Measurements from ENCODE around the gene CCDC175.

The CCDC175 gene

DNA sequence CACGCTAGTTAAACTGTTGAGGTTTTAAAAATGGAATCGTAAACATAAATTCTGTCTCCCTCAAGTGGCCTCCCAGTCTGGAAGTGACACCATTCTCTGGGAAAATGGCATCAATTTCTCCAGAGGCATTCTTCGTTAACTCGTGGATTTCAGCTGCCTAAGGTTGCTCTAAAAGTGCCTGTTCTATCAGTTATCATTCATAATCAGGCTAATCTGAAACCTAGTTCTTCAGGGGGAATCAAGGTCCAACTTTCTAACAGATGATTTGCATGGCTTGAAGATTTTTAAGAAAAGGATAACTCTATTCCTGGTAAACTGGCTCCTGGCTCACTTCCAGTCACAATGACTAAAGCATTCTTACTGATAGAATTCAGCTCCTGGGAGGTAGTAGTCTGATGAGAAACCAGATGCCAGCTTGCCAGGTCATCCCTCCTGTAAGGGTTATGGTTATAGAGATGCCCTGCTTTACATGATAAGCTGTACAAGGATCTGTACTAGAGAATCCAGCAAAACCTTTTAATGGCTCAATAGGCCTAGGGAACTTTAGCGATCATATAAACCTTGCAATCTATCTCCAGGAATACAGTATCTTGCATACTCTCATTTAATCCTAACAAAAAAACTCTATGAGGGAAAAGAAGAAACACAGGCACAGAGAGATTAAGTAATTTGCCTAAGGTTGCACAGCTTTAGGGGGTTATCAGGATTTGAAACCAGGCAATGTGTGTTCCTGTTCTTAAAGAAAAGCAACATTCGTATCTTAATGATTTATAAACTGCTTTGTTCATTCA is 93.9 kb downstream of the CCDC175 start:
- DNase-seq (ENCODE audit: low read depth in 2 of 2): no peak

DNA sequence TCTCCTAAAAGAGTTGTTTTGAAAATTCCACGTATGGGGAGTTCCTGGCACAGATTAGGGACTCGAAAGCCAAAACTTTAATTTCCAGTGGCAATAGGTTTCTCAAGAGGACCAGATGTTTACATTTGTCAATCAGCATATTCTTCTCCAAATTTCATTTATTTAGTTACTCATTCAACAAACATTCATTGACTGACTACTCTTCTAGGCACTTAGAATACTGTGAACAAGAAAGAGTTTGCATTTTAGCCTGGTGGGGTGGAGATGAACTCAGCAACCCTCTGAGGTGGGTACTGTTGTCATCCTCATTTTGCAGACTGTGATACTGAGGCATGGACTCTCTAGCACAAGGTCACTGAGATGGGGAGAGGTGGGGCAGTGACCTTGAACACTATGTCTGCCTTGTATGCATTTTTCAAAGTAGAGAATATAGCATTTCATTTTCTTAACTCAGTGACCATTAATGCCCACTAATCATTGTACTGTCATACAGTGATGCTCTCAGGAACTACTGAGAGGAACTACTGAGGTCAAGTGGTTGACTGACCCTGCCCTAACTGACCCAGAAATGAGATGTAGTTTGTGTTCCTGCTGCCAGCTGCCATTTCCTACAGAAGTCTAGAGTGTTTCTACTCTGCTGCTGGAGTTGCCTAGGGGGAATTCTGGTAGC is 94.6 kb downstream of the CCDC175 start:
- no peak for DNase-seq (ENCODE audit: low read depth in 2 of 2)

GRCh38 chr14:59481407-59481806 is 95.2 kb downstream of the CCDC175 start:
- DNase-seq (ENCODE audit: low read depth in 2 of 2): no peak

DNA sequence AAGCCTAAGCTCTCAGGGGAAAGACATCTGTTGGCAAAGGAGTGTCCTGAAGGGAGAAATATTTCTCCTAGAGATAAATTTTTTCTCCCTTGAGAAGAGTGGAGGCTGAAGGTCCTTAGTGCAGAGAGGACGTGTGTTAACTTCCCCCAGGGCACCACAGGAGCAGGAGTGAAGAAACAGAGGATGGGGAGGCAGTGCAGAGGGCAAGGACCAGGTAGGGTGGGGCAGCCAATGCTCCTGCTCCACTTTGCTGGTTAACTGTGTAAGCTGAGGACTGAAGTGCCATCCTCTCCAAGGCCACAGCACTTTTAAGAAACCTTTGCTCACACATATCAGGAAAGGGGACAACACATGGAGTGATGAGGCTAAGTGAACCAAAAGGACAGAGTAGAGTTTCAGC is 96.4 kb downstream of the CCDC175 start:
- no peak for DNase-seq (ENCODE audit: low read depth in 2 of 2)

DNA sequence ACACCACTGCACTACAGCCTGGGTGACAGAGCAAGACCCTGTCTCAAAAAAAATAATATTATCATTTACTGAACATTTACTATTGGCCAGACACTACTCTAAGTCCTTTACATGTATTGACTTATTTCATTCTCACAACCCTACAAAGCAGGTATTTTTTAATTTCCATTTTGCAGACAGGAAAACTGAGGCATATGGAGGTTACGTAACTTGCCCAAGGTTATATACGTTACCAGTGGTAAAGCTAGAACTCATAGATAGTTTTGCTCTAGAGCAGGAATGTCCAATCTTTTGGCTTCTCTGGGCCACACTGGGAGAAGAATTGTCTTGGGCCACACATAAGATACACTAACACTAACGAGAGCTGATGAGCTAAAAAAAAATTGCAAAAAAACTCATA is 98.1 kb downstream of the CCDC175 start:
- no peak for DNase-seq (ENCODE audit: low read depth in 2 of 2)

DNA sequence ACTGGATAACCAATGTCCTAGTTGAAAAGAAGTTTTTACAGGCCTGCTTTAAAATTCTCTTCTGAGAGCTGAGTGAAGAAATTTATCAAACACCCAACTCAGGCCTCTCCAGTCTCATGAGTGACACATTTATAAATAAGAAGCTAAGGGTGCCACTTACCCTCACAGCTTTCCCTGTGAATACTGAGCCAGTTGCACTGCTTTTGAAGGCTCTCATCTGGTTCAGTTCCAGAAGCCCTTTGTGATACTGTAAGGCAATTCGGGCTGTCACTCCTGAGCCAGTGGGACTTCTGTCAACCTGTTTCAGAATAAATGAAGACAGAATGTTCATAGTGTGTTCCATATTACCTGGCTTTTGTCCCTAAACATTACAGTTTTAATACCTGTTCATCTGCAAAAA is 100.9 kb downstream of the CCDC175 start:
- DNase-seq (ENCODE audit: low read depth in 2 of 2): no peak

GRCh38 chr14:59474172-59474571 is 102.4 kb downstream of the CCDC175 start:
- no peak for DNase-seq (ENCODE audit: low read depth in 2 of 2)

DNA sequence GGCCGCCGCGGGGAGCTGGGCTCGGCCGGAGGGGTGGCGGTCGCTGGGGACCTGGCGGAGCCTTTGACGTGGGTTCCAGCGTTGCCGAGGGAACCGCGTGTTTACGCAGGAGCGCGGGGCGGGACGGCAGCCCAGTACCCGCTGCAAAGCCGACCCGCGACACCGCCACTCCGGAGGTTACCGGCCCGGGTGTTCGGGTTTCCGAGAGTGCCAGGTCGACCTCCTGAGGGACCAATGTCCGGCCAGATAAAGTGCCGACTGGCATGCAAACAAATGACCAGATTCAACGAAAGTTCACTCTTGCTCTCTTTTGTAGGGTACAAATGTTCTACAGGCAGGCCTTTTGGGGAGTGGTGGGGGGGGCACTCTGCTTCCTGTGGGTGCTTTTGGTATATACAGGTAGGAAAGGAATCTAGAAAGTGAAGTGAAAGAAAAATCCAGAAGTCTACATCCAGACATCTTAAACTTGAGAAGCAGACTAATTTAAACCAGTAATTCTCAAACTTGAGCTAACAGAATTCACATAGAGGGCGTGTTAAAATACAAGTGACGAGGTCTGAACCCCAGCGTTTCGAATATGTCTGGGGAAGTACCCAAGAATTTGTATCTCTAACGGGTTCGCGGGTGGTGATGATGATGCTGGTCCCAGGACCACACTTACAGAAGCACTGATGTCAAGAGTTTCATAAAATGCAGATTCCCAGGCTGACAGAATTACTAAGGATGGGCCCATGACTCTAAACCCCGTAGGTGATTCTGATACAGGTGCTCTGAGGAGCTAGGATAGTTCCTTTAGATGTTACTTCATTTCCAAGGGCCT is 111.1 kb downstream of the CCDC175 start, which contains the start of gene GPR135:
GPR135 (minus strand) TSS at position 65 of the 820 bp plus-strand sequence. CDS start 154 bp downstream, outside the sequence.
- peak in 1 of 2 experiments; percentile 32 for DNase-seq (ENCODE audit: low read depth in 2 of 2)

- DNase-seq (ENCODE audit: low read depth in 2 of 2): peak in 1 of 2 experiments; percentile 30
Measured at GRCh38 chr14:59464486-59465315, 111.9 kb downstream of the CCDC175 start.

DNA sequence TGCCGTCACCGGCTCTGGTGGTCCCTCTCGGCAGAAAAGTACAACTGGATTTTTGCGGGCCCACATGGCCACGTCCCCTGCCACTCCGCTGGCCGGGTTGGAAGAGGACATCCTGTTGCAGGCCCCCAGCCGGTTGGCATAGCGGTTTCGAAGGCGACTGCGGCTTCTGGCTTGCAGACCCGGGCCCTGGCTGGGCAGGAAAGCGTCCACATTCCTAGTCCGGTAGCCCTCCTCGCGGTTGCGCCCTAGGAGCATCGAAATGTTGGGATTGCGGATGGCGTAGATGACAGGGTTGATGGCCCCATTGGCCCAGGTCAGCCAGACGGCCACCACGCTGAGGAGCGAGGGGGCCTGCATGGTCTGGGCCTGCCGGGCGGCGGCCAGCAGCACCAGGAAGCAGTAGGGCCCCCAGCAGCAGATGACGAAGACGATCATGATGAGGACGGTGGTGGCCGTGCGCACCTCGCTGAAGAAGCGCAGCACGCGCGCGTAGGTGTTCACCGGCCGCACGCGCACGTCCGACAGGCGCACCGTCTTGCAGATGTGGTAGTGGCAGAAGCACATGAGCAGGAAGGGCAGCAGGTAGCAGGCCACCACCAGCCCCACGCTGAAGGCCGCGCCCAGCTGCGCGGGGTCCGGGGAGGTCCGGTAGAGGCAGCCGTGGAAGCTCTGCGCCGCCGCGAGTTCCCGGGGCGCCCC is 112.7 kb downstream of the CCDC175 start:
- DNase-seq (ENCODE audit: low read depth in 2 of 2): peak in 1 of 2 experiments; percentile 8

DNA sequence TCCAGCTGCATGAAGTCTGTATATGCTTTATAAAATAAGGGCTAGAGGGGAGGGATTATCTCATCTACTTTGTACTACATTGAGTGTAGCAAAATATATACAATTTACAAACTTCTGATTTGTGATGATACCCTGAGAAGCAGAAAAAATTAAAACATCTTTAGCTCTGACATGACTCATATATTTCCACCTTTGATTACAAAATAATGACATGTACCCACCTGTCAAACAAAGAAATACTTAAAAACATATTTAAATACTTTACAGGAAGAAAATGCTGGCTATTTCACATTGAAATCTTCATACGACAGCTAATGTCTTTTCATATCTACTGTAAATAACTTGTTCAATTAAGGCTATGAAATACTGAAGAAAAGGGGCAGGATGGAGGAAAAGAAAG is 114.7 kb downstream of the CCDC175 start:
- no peak for DNase-seq (ENCODE audit: low read depth in 2 of 2)

- DNase-seq (ENCODE audit: low read depth in 2 of 2): no peak
Measured at GRCh38 chr14:59460378-59460777, 116.2 kb downstream of the CCDC175 start.

DNA sequence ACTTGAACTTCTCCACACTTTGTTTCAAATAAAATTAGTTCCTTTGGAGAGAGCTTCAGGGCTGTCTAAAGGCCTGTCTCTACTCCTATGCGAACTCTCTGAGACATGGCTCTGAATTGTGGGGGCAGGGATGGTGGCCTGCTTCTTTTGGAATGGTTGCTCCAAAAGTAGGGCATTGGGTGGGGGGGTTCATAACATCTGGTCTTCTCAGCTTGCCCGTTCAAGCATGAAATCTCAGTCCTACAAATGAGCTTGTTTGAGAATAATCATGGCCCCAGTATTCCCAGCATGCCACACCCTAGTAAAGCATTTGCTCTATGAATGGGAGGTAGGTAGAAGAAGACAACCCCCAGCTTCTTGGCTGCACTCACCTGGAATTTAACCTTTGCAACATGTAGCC is 118.1 kb downstream of the CCDC175 start:
- no peak for DNase-seq (ENCODE audit: low read depth in 2 of 2)

DNA sequence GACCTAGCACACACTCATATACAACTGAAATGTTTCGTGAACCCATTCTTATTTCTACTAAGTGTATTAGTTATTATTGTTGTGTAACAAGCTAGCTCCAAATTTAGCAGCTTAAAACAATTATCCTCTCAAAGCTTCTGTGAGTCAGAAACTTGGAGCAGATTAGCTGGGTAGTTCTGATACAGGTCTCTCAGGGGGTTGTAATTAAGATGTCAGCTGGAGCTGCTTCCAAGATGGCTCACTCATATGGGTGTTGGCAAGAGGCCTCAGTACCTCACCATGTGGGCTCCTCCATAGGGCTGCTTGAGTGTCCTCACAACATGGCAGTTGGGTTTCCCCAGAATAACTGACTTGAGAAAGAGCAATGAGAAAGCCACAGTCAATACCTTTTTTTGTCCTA is 121.2 kb downstream of the CCDC175 start:
- DNase-seq (ENCODE audit: low read depth in 2 of 2): no peak
